Hippocampal formation (tissue), 2 donors: ENCODE measurements around the gene EXOC7.

Source experiments
- DNase-seq, 2 donors: peaks; one replicate each; lab custom pipeline; 2025; lab: John Stamatoyannopoulos, UW

The EXOC7 gene

DNA sequence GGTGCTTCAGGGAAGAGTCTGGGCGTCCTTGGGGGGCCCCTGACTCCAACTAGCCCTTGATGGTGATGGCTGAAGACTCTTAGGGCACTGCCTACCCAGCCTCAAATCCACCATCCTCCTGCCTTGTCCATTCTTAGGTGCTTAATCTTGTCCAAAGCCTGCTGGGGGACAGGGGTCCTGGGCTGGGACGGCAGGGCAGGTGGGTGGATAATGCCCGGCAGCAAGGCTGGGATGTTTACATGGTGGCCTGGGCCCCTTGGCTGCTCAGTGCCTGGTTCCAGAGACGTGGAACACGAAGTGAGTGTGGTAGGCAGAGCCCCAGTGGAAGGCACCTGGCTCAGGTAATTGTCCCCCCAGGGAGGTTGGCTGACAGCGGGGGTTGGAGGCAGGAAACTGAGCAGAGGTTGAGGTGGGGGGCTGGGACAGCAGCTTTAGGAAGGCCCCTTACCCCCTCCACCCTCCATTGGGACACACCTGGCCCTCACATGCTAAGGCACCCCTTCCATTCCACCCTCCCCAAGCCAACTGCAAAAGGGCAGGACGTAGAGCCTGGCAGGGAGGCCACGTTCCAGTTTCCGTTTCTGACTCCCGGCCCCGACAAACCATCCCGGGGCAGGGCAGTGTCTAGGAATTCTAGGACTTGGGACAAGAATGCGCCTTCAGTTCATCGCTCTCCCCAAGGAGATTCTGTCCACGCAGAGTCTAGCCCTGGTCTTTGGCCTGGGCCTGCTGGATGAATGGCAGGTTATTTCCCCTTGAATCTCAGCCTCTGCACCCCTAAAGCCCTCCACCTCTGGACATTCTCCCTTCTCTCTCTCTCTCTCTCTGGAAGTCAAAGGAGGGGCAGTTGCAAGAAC lies 35.5 kb upstream of the EXOC7 start:
- no peak for DNase-seq

DNA sequence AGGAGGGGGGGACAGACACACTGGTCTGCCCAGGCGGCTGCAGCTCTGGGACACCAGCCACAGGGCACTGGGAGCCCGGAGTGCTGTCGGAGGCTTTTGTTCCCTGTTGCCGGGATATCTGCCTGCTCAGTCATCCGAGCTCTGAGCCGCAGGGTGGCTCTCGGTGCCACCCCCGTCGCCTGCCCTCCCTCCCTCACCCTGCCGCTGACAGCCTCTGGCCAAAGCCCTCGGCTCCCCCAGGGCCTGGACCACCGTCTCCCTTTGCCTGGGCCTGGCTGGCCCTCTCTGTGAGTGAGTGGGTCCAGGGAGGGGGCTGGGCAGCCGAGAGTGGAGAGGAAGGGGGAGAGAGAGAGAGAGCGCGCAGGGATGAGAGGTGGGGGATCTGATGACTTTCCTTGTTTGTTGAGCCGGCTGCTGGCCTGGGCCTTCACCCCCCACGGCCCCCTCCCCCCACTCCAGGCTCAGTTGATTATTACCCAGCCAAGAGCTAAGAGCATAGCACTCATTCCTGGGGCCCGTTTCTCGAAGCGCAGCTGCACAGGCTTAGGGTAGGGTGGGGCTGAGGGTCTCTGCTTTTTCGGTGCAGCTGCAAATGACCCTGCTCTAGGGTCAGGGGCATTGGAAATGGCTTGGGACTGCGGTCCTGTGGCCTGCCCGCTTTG lies 34.8 kb upstream of the EXOC7 start:
- peak; percentile 57 to 58 for DNase-seq

DNA sequence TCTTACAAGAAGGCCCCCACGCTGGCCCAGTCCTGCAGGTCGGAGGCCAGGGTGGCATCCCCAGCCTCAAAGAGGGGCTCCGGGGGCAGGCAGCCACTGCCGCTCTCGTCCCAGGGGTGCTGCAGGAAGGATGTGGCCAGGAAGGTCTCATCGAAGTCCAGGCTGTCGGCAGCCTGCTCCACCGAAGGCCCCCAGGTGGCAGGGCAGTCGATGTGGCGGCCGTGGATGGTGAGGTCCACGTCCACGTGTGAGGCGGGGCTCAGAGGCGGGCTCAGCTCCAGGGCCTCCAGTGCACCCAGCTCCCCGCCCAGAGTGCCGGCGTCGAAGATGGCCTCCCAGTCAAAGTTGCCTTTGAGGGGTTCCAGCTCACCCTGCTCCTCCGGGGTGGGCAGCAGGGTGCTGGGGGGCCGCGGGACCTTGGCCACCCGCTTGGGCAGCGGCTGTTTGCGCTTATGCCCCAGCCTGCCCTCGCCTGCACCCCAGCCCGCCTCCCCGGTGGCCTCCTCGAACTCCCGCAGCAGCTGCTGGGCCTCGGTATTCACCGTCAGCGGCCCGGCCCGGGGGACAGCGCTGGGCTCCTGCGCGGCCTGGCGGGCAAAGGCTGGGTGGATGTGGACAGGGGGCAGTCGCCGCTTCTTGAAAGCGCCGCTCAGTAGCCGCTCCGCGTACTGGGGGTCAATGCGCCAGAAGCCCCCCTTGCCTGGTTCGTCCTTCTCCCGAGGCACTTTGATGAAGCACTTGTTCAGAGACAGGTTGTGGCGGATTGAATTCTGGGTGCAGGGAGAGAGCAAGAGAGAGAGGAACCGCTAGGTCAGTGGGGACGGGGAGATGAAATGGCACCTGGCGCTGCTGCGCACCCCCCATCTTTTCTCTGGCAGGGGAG lies 34.0 kb upstream of the EXOC7 start:
- no peak for DNase-seq

GRCh38 chr17:76137001-76137350 lies 33.4 kb upstream of the EXOC7 start:
- DNase-seq, result no peak

- DNase-seq, result no peak
Measured at GRCh38 chr17:76136276-76137000, 32.9 kb upstream of the EXOC7 start.

GRCh38 chr17:76135810-76136188 lies 32.2 kb upstream of the EXOC7 start:
- no peak for DNase-seq

- no peak for DNase-seq
Measured at GRCh38 chr17:76134911-76135809, 31.6 kb upstream of the EXOC7 start.

DNA sequence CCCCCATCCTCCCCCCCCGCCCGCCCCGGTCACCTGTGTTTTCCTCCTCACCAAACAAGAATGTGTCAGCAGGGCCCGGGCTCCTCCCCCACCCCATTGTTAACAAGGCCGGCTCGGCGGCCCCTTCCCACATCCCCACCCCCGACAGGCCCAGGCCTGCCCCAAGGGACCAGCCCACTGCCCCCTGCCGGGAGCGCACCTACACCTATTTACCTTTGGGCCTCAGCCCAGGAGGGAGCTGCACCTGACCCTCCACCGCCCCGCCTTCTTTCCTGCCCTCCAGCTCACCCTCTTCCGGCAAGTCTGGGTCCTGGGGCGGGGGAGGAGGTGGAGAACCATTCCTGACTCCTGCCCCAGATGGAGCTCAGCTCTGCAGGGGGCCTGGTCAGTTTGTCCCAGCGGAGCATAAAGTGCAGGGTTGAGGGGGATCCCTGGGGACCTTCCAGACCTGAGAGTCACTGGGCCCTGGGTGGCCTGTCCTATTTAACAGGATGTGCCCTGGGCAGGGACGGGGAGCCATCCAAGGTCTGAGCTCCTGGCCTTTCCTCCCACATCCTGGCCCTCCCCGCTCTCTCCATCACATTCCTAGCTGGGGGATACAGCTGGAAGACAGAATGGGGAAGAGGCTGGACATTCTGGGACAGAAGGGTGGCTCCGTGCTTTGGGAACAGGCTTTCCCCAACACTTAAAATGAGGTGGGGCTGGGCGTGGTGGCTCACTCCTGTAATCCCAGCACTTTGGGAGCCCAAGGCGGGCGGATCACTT lies 29.2 kb upstream of the EXOC7 start:
- no peak for DNase-seq

DNA sequence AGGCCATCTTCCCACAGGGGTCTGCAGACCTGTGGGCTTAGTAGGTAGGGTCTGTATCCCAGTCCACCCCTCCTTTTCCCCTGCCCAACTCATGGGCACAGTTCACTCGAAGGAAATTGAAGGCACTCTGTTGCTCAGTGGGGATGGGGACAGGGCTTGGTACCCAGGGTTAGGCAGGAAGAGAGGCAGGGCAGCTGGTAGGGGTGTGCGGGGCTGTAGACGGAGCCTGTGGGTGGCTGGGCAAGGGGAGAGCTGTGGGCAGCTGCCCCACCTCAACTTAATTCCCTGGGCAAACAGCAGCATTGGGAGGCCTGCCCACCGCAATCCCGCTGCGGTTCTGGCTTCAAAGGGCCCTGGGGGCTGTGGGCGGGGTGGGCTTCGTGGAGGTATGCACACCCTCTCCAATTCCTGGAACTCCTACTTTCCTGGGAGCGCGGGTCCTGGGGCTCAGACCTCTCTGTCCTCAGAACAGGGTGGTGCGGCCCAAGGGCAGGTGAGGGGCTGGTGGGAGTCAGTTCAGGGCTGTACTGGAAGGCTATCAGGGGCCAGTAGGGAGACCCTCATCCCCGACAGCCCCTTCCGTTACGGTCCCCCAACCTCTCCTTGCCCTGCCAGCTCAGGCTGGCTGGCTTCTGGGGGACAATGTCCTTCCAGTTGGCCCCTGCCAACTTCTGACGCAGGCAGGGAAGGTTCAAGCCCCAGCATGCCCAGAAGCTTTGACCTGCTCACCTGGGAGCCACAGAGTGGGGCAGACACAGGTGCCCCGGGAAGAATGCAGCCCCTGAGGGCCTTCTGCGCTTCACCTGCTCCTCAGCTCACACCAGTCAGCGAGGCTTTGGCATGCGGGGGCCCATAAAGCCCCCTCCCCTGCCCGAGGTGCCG lies 28.3 kb upstream of the EXOC7 start:
- DNase-seq, result no peak

GRCh38 chr17:76131051-76131691 lies 27.6 kb upstream of the EXOC7 start:
- no peak for DNase-seq

GRCh38 chr17:76130473-76130872 lies 26.9 kb upstream of the EXOC7 start:
- no peak for DNase-seq

GRCh38 chr17:76125922-76126321 lies 22.3 kb upstream of the EXOC7 start:
- no peak for DNase-seq

DNA sequence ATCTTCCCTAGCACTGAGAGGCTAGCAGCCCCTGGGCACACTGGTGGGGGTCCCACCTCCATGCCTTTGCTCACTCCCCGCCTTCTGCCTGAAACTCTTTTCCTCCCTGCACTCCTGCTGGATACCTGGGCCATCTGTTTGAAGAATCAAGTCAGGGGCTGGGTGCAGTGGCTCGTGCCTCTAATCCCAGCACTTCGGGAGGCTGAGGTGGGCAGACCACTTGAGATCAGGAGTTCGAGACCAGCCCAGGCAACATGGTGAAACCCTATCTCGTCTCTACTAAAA lies 21.7 kb upstream of the EXOC7 start:
- DNase-seq, result no peak

DNA sequence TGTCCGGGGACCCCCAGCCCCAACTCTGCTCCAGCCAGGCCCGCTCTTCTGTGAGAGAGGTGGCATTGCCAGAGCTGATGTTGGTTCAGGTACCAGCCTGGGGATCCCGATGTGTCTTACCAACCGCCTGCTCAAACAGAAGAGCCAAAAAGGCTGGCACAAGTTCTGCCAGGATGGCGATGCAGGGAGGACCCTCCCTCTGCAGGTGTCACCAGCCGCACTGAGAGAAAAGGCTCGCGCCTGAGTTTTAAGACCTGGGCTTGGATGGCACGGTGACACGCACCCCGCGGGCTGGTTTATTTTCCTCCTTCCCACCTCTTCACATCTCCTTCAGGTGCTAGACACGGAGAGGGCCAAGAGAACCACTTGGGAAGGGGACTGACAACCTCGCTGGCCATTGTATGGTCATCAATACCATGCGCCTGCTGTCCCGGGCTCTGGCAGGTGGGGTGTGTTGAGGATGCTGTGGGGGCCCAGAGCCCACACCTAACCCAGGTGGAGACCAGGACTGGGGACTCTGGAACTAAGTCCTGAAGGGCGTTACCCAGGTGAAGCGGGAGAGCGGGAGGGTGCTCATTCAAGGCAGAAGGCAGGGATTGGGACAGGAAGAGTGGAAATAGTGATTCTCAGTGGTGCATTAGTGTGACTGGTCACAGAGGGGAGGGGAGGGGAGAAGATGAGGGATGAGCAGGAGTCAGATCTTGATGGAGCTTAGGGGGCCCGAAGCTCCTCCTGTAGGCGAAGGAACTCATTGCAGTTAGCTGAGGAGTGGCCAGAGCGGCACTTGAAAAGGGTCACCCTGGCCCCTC lies 21.2 kb upstream of the EXOC7 start:
- DNase-seq, result no peak

DNA sequence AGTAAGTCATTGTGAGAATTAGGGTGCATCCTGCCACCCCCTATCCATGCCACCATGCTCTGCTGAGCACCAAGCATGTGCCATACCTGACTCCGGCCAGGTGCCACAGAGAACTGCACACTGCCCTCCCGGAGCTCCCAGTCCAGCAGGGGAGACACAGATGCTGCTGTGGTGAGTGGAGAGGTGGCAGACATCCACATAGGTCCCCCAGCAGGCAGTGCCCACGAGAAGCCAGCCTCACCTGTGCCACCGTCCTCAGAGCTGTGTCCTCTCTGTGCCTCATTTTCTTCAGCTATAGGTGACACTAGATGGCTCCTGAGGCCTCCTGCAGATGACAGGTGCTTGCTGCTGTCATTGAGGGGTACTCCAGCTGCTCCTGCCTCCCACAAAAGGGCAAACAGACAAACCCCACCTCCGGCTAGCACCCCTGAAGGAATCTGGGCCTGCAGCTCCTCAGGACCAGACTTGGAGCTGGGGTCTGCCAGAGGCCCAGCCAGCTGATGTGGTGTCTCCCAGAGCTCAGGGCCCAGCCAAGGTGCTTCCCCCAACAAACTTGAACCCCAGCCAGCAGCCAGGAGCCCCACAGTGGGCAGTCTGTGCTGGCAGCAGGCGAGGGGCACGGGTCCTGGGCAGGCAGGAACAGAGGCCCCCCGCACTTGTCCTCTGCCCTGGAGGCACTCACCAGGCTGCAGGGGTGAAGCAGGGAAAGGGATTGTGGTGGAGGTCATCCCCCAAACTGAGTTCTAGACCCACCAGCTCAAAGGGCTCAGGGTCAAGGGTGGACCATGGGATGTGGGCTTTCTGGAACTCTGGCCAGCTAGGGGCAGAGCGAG lies 20.4 kb upstream of the EXOC7 start:
- no peak for DNase-seq

- no peak for DNase-seq
Measured at GRCh38 chr17:76123191-76123499, 19.6 kb upstream of the EXOC7 start.
